Chondrocyte (in vitro differentiated cells): Measurements from ENCODE around the gene FAM131A. TPM values are rescaled to one million over a fixed set of nuclear protein-coding genes. Genes with fewer than 3 reads are reported as not detected.

Experiments used
- DNase-seq: peaks from one replicate; pipeline ENCODE4 v3.0.0; 2021; ENCODE audit warnings: mixed read lengths, low spot score
- H3K27ac Mint-ChIP-seq: one replicate; pipeline ENCODE4 v1.8.0; 2021; ENCODE audit warnings: mild to moderate bottlenecking, moderate library complexity, mixed read lengths; ENCODE audit not compliant: unreplicated experiment
- H3K27me3 Mint-ChIP-seq: 2 replicates; pipeline ENCODE4 v1.8.0; 2021; ENCODE audit warnings: low read depth, mixed read lengths
- H3K36me3 Mint-ChIP-seq: 2 replicates; pipeline ENCODE4 v1.8.0; 2021; ENCODE audit warnings: low read depth, mixed read lengths
- H3K4me1 Mint-ChIP-seq: 2 replicates; pipeline ENCODE4 v1.8.0; 2021; ENCODE audit warnings: low read depth, mild to moderate bottlenecking, mixed read lengths
- H3K4me3 Mint-ChIP-seq: one replicate; pipeline ENCODE4 v1.8.0; 2021; ENCODE audit warnings: mild to moderate bottlenecking, moderate library complexity, mixed read lengths; ENCODE audit not compliant: unreplicated experiment
- H3K9me3 Mint-ChIP-seq: 2 replicates; pipeline ENCODE4 v1.8.0; 2021; ENCODE audit warnings: low read depth, mixed read lengths
- CTCF ChIP-seq: fragments of 200-600 bp; sonication (generic); IDR thresholded peaks from 2 replicates; pipeline ENCODE4 v1.5.0; 2021; ENCODE audit warnings: antibody characterized with exemption, mild to moderate bottlenecking, moderate library complexity
- total RNA-seq: library from RNA; stranded (reverse); gene quantifications from 3 replicates; pipeline ENCODE4 v1.2.1, GENCODE V29; 2021

The FAM131A gene
- total RNA-seq, 1 donor from 2014 or later: 13.4 TPM

GRCh38 chr3:184355261-184356040 is 18.1 kb downstream of the FAM131A start:
- Mint-ChIP-seq H3K36me3 (peaks cover 9% of the 10 kb centered on the region), H3K27me3 (no peaks in the 10 kb centered on the region), H3K4me3 (no peak overlapping the region), H3K4me1 (peaks cover 7% of the 10 kb centered on the region), H3K9me3 (no peaks in the 10 kb centered on the region), H3K27ac (no peak overlapping the region)
- DNase-seq: no peak
- TF ChIP-seq CTCF: no peak

GRCh38 chr3:184357248-184358123 is 20.1 kb downstream of the FAM131A start:
- no peak for TF ChIP-seq CTCF
- Mint-ChIP-seq H3K27ac (no peak overlapping the region), H3K4me3 (no peak overlapping the region), H3K4me1 (peaks cover 12% of the 10 kb centered on the region), H3K27me3 (no peaks in the 10 kb centered on the region), H3K9me3 (no peaks in the 10 kb centered on the region), H3K36me3 (peaks cover 7% of the 10 kb centered on the region)
- no peak for DNase-seq

GRCh38 chr3:184358124-184358767 is 20.8 kb downstream of the FAM131A start:
- peaks cover 7% of the 10 kb centered on the region for H3K36me3 Mint-ChIP-seq
- no peak overlapping the region for H3K4me3 Mint-ChIP-seq
- peak; percentile 84 for DNase-seq
- H3K27me3 Mint-ChIP-seq: no peaks in the 10 kb centered on the region
- H3K4me1 Mint-ChIP-seq: peaks cover 13% of the 10 kb centered on the region
- H3K9me3 Mint-ChIP-seq: no peaks in the 10 kb centered on the region
- no peak for TF ChIP-seq CTCF
- H3K27ac Mint-ChIP-seq: no peak overlapping the region

- Mint-ChIP-seq H3K4me3 (no peak overlapping the region), H3K4me1 (peaks cover 15% of the 10 kb centered on the region), H3K36me3 (peaks cover 7% of the 10 kb centered on the region), H3K27ac (no peak overlapping the region), H3K9me3 (no peaks in the 10 kb centered on the region), H3K27me3 (no peaks in the 10 kb centered on the region)
- no peak for DNase-seq
- TF ChIP-seq CTCF: no peak
These were observed 21.5 kb downstream of the FAM131A start for GRCh38 chr3:184358921-184359350.

GRCh38 chr3:184359610-184360009 is 22.2 kb downstream of the FAM131A start:
- no peak overlapping the region for H3K4me3 Mint-ChIP-seq
- no peaks in the 10 kb centered on the region for H3K9me3 Mint-ChIP-seq
- no peak for DNase-seq
- no peak for TF ChIP-seq CTCF
- no peaks in the 10 kb centered on the region for H3K27me3 Mint-ChIP-seq
- no peak overlapping the region for H3K27ac Mint-ChIP-seq
- H3K36me3 Mint-ChIP-seq: peaks cover 7% of the 10 kb centered on the region
- H3K4me1 Mint-ChIP-seq: peaks cover 20% of the 10 kb centered on the region
